ENCODE data around the gene ARSD.
"Not testable (repeated sequence)": the region's sequence is repeated elsewhere in the genome, so short reads cannot be mapped to it uniquely, and the experiment has no call there.

The ARSD gene

GRCh38 chrX:2958199-2958598 is 29.1 kb upstream of the ARSD start (continued):
- no peak for TF ChIP-seq ZNF70 (CRISPR knock-in tag; IDR thresholded peaks at IDR 0.05)
- TF ChIP-seq ZFP3 (CRISPR knock-in tag; IDR thresholded peaks at IDR 0.05) = no peak
- TF ChIP-seq CSDC2 (CRISPR knock-in tag; IDR thresholded peaks at IDR 0.05) = no peak

DNA sequence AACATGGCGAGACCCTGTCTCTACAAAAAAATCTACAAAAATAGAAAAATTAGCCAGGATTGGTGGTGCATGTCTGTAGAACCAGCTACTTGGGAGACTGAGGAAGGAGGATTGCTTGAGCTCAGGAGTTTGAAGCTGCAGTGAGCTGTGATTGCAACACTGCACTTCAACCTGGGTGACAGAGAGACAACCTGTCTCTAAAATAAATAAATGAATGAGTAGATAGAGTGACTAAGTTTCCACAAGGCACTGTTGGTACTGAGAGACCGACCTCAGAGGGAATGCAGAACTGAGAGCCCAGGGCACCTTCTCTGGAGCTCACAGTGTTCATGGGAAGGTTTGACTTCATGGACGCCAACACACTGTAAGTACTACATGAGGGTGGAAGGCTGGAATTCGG is 26.7 kb upstream of the ARSD start:
- TF ChIP-seq SNAI2 (CRISPR knock-in tag; IDR thresholded peaks at IDR 0.05) (no peak), TOX (CRISPR knock-in tag; IDR thresholded peaks at IDR 0.05; ENCODE audit: borderline replicate concordance) (no peak), ZC3H10 (CRISPR knock-in tag; IDR thresholded peaks at IDR 0.05) (no peak), PPARA (CRISPR knock-in tag; IDR thresholded peaks at IDR 0.05; ENCODE audit: borderline replicate concordance) (no peak), OSR1 (CRISPR knock-in tag; IDR thresholded peaks at IDR 0.05) (no peak), ZNF8 (CRISPR knock-in tag; IDR thresholded peaks at IDR 0.05) (no peak)
- no peak for ATAC-seq

DNA sequence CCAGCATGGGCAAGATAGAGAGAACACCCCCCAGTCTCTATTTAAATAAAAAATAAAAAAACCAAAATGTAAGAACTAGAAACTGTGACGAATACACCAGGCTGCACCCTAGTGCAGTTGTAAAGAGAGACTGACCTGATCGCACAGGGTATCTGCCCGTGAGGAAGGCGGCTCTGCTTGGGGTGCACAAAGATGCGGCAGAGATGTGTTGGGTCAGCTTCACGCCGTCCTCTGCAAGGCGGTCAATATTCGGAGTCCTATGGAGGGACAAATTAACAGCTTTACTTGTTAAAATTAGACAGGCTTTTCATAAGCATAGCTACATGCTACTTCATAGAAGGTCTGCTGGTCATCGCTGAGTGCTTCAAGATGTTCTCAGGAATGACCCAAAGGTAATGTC is 26.1 kb upstream of the ARSD start:
- TF ChIP-seq ZNF8 (CRISPR knock-in tag; IDR thresholded peaks at IDR 0.05) = no peak
- TF ChIP-seq, protein P1, sequence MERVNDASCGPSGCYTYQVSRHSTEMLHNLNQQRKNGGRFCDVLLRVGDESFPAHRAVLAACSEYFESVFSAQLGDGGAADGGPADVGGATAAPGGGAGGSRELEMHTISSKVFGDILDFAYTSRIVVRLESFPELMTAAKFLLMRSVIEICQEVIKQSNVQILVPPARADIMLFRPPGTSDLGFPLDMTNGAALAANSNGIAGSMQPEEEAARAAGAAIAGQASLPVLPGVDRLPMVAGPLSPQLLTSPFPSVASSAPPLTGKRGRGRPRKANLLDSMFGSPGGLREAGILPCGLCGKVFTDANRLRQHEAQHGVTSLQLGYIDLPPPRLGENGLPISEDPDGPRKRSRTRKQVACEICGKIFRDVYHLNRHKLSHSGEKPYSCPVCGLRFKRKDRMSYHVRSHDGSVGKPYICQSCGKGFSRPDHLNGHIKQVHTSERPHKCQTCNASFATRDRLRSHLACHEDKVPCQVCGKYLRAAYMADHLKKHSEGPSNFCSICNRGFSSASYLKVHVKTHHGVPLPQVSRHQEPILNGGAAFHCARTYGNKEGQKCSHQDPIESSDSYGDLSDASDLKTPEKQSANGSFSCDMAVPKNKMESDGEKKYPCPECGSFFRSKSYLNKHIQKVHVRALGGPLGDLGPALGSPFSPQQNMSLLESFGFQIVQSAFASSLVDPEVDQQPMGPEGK (CRISPR knock-in tag; IDR thresholded peaks at IDR 0.05; ENCODE audit: borderline replicate concordance) = no peak
- TF ChIP-seq, protein P2, sequence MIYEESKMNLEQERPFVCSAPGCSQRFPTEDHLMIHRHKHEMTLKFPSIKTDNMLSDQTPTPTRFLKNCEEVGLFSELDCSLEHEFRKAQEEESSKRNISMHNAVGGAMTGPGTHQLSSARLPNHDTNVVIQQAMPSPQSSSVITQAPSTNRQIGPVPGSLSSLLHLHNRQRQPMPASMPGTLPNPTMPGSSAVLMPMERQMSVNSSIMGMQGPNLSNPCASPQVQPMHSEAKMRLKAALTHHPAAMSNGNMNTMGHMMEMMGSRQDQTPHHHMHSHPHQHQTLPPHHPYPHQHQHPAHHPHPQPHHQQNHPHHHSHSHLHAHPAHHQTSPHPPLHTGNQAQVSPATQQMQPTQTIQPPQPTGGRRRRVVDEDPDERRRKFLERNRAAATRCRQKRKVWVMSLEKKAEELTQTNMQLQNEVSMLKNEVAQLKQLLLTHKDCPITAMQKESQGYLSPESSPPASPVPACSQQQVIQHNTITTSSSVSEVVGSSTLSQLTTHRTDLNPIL (CRISPR knock-in tag; IDR thresholded peaks at IDR 0.05; ENCODE audit: low read depth) = no peak
- no peak for ATAC-seq

- TF ChIP-seq BACH2 (CRISPR knock-in tag; IDR thresholded peaks at IDR 0.05; ENCODE audit: borderline replicate concordance) = no peak
- no peak for TF ChIP-seq CSDC2 (CRISPR knock-in tag; IDR thresholded peaks at IDR 0.05)
- TF ChIP-seq ARNTL (CRISPR knock-in tag; IDR thresholded peaks at IDR 0.05; ENCODE audit: borderline replicate concordance, low read depth) = no peak
- TF ChIP-seq ZNF565 (CRISPR knock-in tag; conservative IDR thresholded peaks at IDR 0.05; ENCODE audit: low read depth) = no peak
- TF ChIP-seq, protein P2 (CRISPR knock-in tag; IDR thresholded peaks at IDR 0.05; ENCODE audit: low read depth) = no peak
- TF ChIP-seq OSR1 (CRISPR knock-in tag; IDR thresholded peaks at IDR 0.05) = no peak
- TF ChIP-seq ZNF8 (CRISPR knock-in tag; IDR thresholded peaks at IDR 0.05) = no peak
- no peak for TF ChIP-seq ZFP3 (CRISPR knock-in tag; IDR thresholded peaks at IDR 0.05)
- no peak for TF ChIP-seq PPARA (CRISPR knock-in tag; IDR thresholded peaks at IDR 0.05; ENCODE audit: borderline replicate concordance)
- TF ChIP-seq ZFP30 (CRISPR knock-in tag; IDR thresholded peaks at IDR 0.05) = no peak
- TF ChIP-seq TCF4 (CRISPR knock-in tag; IDR thresholded peaks at IDR 0.05; ENCODE audit: borderline replicate concordance) = no peak
- TF ChIP-seq CSRNP3 (CRISPR knock-in tag; IDR thresholded peaks at IDR 0.05) = no peak
- no peak for TF ChIP-seq TOX (CRISPR knock-in tag; IDR thresholded peaks at IDR 0.05; ENCODE audit: borderline replicate concordance)
- no peak for TF ChIP-seq ZC3H10 (CRISPR knock-in tag; IDR thresholded peaks at IDR 0.05)
- TF ChIP-seq RARB (CRISPR knock-in tag; IDR thresholded peaks at IDR 0.05) = no peak
- no peak for TF ChIP-seq ESRRG (CRISPR knock-in tag; IDR thresholded peaks at IDR 0.05)
- TF ChIP-seq ISL1 (CRISPR knock-in tag; IDR thresholded peaks at IDR 0.05) = no peak
- no peak for TF ChIP-seq ZNF70 (CRISPR knock-in tag; IDR thresholded peaks at IDR 0.05)
- TF ChIP-seq GLIS3 (CRISPR knock-in tag; IDR thresholded peaks at IDR 0.05) = no peak
- ATAC-seq = no peak
Observed at GRCh38 chrX:2954541-2954940, 25.4 kb upstream of the ARSD start.

GRCh38 chrX:2937942-2938341 is 8.8 kb upstream of the ARSD start:
- not testable (repeated sequence) for ATAC-seq
